Right lobe of liver (tissue), 4 donors: ENCODE measurements around the gene CYP2D6.
"Not testable (repeated sequence)": the region's sequence is repeated elsewhere in the genome, so short reads cannot be mapped to it uniquely, and the experiment has no call there.

Source experiments
- CTCF ChIP-seq, 4 donors: fragments of 200-600 bp in 3 of 4; fragments of 450-650 bp in 1 of 4; IDR thresholded peaks; one replicate each; pipeline versions ENCODE4 v1.5.1 to v1.8.0; 2016 to 2022; ENCODE audit warnings: antibody characterized with exemption in 4 of 4, mild to moderate bottlenecking in 2 of 4
- POLR2A ChIP-seq: fragments of 450-650 bp; IDR thresholded peaks from one replicate; pipeline ENCODE4 v1.6.1; 2017; ENCODE audit warnings: antibody characterized with exemption, mild to moderate bottlenecking
- donor health status: DM: no; HTN: no; CAD: no.
- donor health status: DM: no; HTN: no; CAD: no.
- donor health status: DM: no; HTN: yes; CAD: no.

GRCh38 chr22:42104332-42104860 is 26.2 kb downstream of the CYP2D6 start:
- not testable (repeated sequence) for TF ChIP-seq CTCF (IDR thresholded peaks at IDR 0.05); POLR2A
